IMR-90 (cell line): ENCODE measurements around the gene CFAP90. TPM values are rescaled to one million over a fixed set of nuclear protein-coding genes. Genes with fewer than 3 reads are reported as not detected.

Experiments used
- ATAC-seq: fragments of 200-7000 bp; cut with Tn5 transposase; 2 replicates; pipeline ENCODE4 v1.9.1; 2020; ENCODE audit warnings: low read depth, mild to moderate bottlenecking, moderate library complexity
- BruUV-seq: library from RNA; stranded (reverse); fragments of 400-500 nt; replicated peaks from 2 replicates; lab custom pipeline; 2021; lab: Mats Ljungman, UMichigan
- CTCF ChIA-PET: fragments of 300-600 bp; formaldehyde crosslinking; extraction: SDS; loops from one replicate; lab custom pipeline; 2021; ENCODE audit warnings: antibody characterized with exemption; lab: Yijun Ruan, JAX
- POLR2A ChIA-PET: fragments of 300-600 bp; sonication (Branson Sonifier 250); formaldehyde crosslinking; loops from one replicate; lab custom pipeline; 2022; ENCODE audit warnings: antibody characterized with exemption; ENCODE audit not compliant: unreplicated experiment; lab: Charles Lee
- DNase-seq: peaks from one replicate; pipeline ENCODE4 v3.0.0; 2013
- H2AFZ ChIP-seq: replicated peaks from 2 replicates; pipeline ENCODE3; 2013; ENCODE audit warnings: low read length, mild to moderate bottlenecking; ENCODE audit not compliant: poor library complexity
- H2AK5ac ChIP-seq: 2 replicates; pipeline ENCODE4 v1.6.1; 2013; ENCODE audit warnings: low read depth, low read length, inconsistent platforms
- H2AK9ac ChIP-seq: replicated peaks from 2 replicates; pipeline ENCODE3; 2013; ENCODE audit warnings: mild to moderate bottlenecking, low read depth, low read length, moderate library complexity; ENCODE audit not compliant: poor library complexity
- H2BK120ac ChIP-seq: 2 replicates; pipeline ENCODE4 v1.6.1; 2013; ENCODE audit warnings: low read depth, low read length, inconsistent platforms
- H2BK15ac ChIP-seq: 3 replicates; pipeline ENCODE4 v1.6.1; 2013; ENCODE audit warnings: low read depth, low read length, inconsistent platforms
- H2BK20ac ChIP-seq: 2 replicates; pipeline ENCODE4 v1.6.1; 2013; ENCODE audit warnings: low read depth, mild to moderate bottlenecking, inconsistent platforms, low read length, moderate library complexity
- H2BK5ac ChIP-seq: 2 replicates; pipeline ENCODE4 v1.6.1; 2013; ENCODE audit warnings: mild to moderate bottlenecking, low read depth, low read length, inconsistent platforms; ENCODE audit not compliant: poor library complexity, severe bottlenecking
- H3K14ac ChIP-seq: replicated peaks from 2 replicates; pipeline ENCODE4 v1.6.1; 2013; ENCODE audit warnings: low read depth, low read length, inconsistent platforms
- H3K18ac ChIP-seq: 2 replicates; pipeline ENCODE4 v1.6.1; 2013; ENCODE audit warnings: low read depth, low read length, control low read depth
- H3K23ac ChIP-seq: 2 replicates; pipeline ENCODE4 v1.6.1; 2013; ENCODE audit warnings: low read depth, low read length, inconsistent platforms
- H3K27ac ChIP-seq: 2 replicates; pipeline ENCODE4 v1.5.1; 2013; ENCODE audit warnings: mild to moderate bottlenecking, control low read depth, low read length; ENCODE audit not compliant: insufficient read depth
- H3K27me3 ChIP-seq: 2 replicates; pipeline ENCODE4 v1.6.1; 2013; ENCODE audit warnings: low read length; ENCODE audit not compliant: control insufficient read depth, insufficient read depth
- H3K36me3 ChIP-seq: 2 replicates; pipeline ENCODE4 v1.6.1; 2013; ENCODE audit warnings: low read length, mixed read lengths; ENCODE audit not compliant: control insufficient read depth, insufficient read depth
- H3K4ac ChIP-seq: 2 replicates; pipeline ENCODE4 v1.6.1; 2013; ENCODE audit warnings: low read depth, low read length, inconsistent platforms
- H3K4me1 ChIP-seq: 2 replicates; pipeline ENCODE4 v1.6.1; 2013; ENCODE audit warnings: low read length, mixed read lengths; ENCODE audit not compliant: control insufficient read depth, insufficient read depth
- H3K4me2 ChIP-seq: 2 replicates; pipeline ENCODE4 v1.6.1; 2013; ENCODE audit warnings: low read depth, mild to moderate bottlenecking, control low read depth, low read length, moderate library complexity
- H3K4me3 ChIP-seq: 2 replicates; pipeline ENCODE4 v1.5.1; 2013; ENCODE audit warnings: low read depth, mild to moderate bottlenecking, control low read depth, low read length, moderate library complexity; ENCODE audit not compliant: insufficient read depth
- H3K56ac ChIP-seq: 2 replicates; pipeline ENCODE4 v1.6.1; 2013; ENCODE audit warnings: low read length, inconsistent platforms; ENCODE audit not compliant: insufficient read depth; ENCODE audit errors: extremely low read depth
- H3K79me1 ChIP-seq, 2 experiments: 2 replicates each; pipeline ENCODE4 v1.6.1; 2013; ENCODE audit warnings: low read length in 2 of 2, inconsistent platforms in 1 of 2, low read depth in 1 of 2
- H3K9ac ChIP-seq: 2 replicates; pipeline ENCODE4 v1.6.1; 2013; ENCODE audit warnings: low read depth, low read length, control low read depth
- H3K9me1 ChIP-seq: 2 replicates; pipeline ENCODE4 v1.6.1; 2013; ENCODE audit warnings: low read length, inconsistent platforms; ENCODE audit not compliant: insufficient read depth
- H3K9me3 ChIP-seq: 2 replicates; pipeline ENCODE4 v1.6.1; 2013; ENCODE audit warnings: low read length; ENCODE audit not compliant: control insufficient read depth, insufficient read depth
- H4K20me1 ChIP-seq: 2 replicates; pipeline ENCODE4 v1.6.1; 2013; ENCODE audit warnings: low read length, inconsistent platforms; ENCODE audit not compliant: insufficient read depth
- H4K5ac ChIP-seq: 2 replicates; pipeline ENCODE4 v1.6.1; 2013; ENCODE audit warnings: mild to moderate bottlenecking, low read depth, low read length, control low read depth
- H4K8ac ChIP-seq, 2 experiments: 2 replicates each; pipeline ENCODE4 v1.6.1; 2013; ENCODE audit warnings: low read depth in 2 of 2, low read length in 2 of 2, control low read depth in 1 of 2, inconsistent platforms in 1 of 2
- H4K91ac ChIP-seq: 2 replicates; pipeline ENCODE4 v1.6.1; 2013; ENCODE audit warnings: low read depth, low read length, inconsistent platforms; ENCODE audit not compliant: insufficient read depth
- BHLHE40 ChIP-seq: fragments of 150-350 bp; IDR thresholded peaks from 2 replicates; pipeline ENCODE4 v1.6.1; 2016; ENCODE audit warnings: mild to moderate bottlenecking, low read depth, low read length
- CEBPB ChIP-seq: IDR thresholded peaks from 2 replicates; pipeline ENCODE4 v1.6.1; 2012; ENCODE audit warnings: low read depth, low read length, improper control_type of control experiment
- ELK1 ChIP-seq: fragments of 150-350 bp; IDR thresholded peaks from 2 replicates; pipeline ENCODE4 v1.6.1; 2016; ENCODE audit warnings: low read depth, mild to moderate bottlenecking, low read length, moderate library complexity, borderline replicate concordance
- FOS ChIP-seq: fragments of 150-350 bp; IDR thresholded peaks from 2 replicates; pipeline ENCODE4 v1.6.1; 2016; ENCODE audit warnings: low read depth, low read length
- MAFK ChIP-seq: IDR thresholded peaks from 2 replicates; pipeline ENCODE4 v1.6.1; 2012; ENCODE audit warnings: low read depth, low read length, improper control_type of control experiment
- MAZ ChIP-seq: IDR thresholded peaks from 2 replicates; pipeline ENCODE4 v1.6.1; 2012; ENCODE audit warnings: low read depth, mild to moderate bottlenecking, low read length, improper control_type of control experiment, moderate library complexity, borderline replicate concordance
- MXI1 ChIP-seq: IDR thresholded peaks from 2 replicates; pipeline ENCODE4 v1.6.1; 2012; ENCODE audit warnings: low read depth, mild to moderate bottlenecking, low read length, moderate library complexity, borderline replicate concordance
- NFE2L2 ChIP-seq: fragments of 150-350 bp; IDR thresholded peaks from 2 replicates; pipeline ENCODE4 v1.6.1; 2016; ENCODE audit warnings: low read depth, mild to moderate bottlenecking, low read length
- POLR2A ChIP-seq: IDR thresholded peaks from 2 replicates; pipeline ENCODE4 v1.6.1; 2012; ENCODE audit warnings: mild to moderate bottlenecking, low read depth, low read length
- RAD21 ChIP-seq: IDR thresholded peaks from 2 replicates; pipeline ENCODE4 v1.6.1; 2012; ENCODE audit warnings: low read length, improper control_type of control experiment
- RFX5 ChIP-seq: IDR thresholded peaks from 2 replicates; pipeline ENCODE4 v1.8.0; 2012; ENCODE audit warnings: low read depth, mild to moderate bottlenecking, low read length, moderate library complexity
- WGBS, 2 experiments: methylation state at CpG; one replicate each; pipeline versions ENCODE4 v1.1.5 to v1.1.7; 2013; ENCODE audit warnings: missing lambda C conversion rate in 2 of 2; ENCODE audit not compliant: insufficient read length in 1 of 2; ENCODE audit errors: extremely low coverage in 2 of 2; 5-methylcytosine and 5-hydroxymethylcytosine counted together
- dilution Hi-C: fragments of 300-500 bp; cut with HindIII; formaldehyde crosslinking; loops from one replicate; pipeline ENCODE4 v1.14.3; 2018; ENCODE audit warnings: low sequenced_read_pairs; ENCODE audit not compliant: unreplicated experiment
- in situ Hi-C: fragments of 300-500 bp; cut with MboI; formaldehyde crosslinking; loops from 3 replicates; pipeline ENCODE4 v1.14.3; 2019; ENCODE audit warnings: low sequenced_read_pairs, inconsistent platforms, mixed read lengths
- intact Hi-C: fragments of 100-400 bp; cut with micrococcal nuclease; formaldehyde crosslinking; loops from 2 replicates; pipeline ENCODE4 v1.10.0; 2022
- polyA plus RNA-seq, 3 experiments: library from polyadenylated mRNA; depleted of rRNA; stranded (reverse); fragments of >200 nt; gene quantifications; 2 replicates each; pipeline ENCODE4 v1.2.3, GENCODE V29; 2012; ENCODE audit warnings: low replicate concordance in 1 of 3
- total RNA-seq: library from RNA; depleted of rRNA; stranded (reverse); fragments of >200 nt; gene quantifications from 2 replicates; pipeline ENCODE4 v1.2.3, GENCODE V29; 2012
- TF ChIP-seq, protein P1 (sequence below): fragments of 150-350 bp; IDR thresholded peaks from 2 replicates; pipeline ENCODE4 v1.6.1; 2017; ENCODE audit warnings: mild to moderate bottlenecking, antibody characterized with exemption, low read length, low read depth

CFAP90 gene
- total and polyA plus RNA-seq, 2 of the 4 experiments (the other 2 are of a cell fraction): 0.09 TPM; not detected in 1

- H3K4me2 ChIP-seq: no peak overlapping the region
- no peak overlapping the region for H3K18ac ChIP-seq
- no peak overlapping the region for H2BK120ac ChIP-seq
- intact Hi-C loops: no loop called here
- no peaks in the 10 kb centered on the region for H3K36me3 ChIP-seq
- dilution Hi-C loops: no loop called here
- no peak overlapping the region for H3K4ac ChIP-seq
- no peak overlapping the region for H3K56ac ChIP-seq
- TF ChIP-seq RAD21 (no peak), ELK1 (no peak), RFX5 (no peak), FOS (no peak), MAZ (no peak), MAFK (no peak), CEBPB (no peak), BHLHE40 (no peak), MXI1 (no peak), NFE2L2 (no peak), POLR2A (no peak)
- TF ChIP-seq, protein P1, sequence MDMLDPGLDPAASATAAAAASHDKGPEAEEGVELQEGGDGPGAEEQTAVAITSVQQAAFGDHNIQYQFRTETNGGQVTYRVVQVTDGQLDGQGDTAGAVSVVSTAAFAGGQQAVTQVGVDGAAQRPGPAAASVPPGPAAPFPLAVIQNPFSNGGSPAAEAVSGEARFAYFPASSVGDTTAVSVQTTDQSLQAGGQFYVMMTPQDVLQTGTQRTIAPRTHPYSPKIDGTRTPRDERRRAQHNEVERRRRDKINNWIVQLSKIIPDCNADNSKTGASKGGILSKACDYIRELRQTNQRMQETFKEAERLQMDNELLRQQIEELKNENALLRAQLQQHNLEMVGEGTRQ: no peak
- BruUV-seq: no TSS peak
- no peak overlapping the region for H2AK5ac ChIP-seq
- no peak overlapping the region for H3K27ac ChIP-seq
- no peak overlapping the region for H2AK9ac ChIP-seq
- H3K9me3 ChIP-seq: no peaks in the 10 kb centered on the region
- no peak overlapping the region for H3K23ac ChIP-seq
- no CpG with 5 or more reads among the region's 3 CpGs for WGBS, 2 experiments
- peaks cover 4% of the 10 kb centered on the region for H3K27me3 ChIP-seq
- no peak overlapping the region for H3K14ac ChIP-seq
- POLR2A ChIA-PET: no interaction called here
- H4K91ac ChIP-seq: no peak overlapping the region
- no peak overlapping the region for H2AFZ ChIP-seq
- no peaks in the 10 kb centered on the region for H3K79me1 ChIP-seq
- H3K4me1 ChIP-seq: no peaks in the 10 kb centered on the region
- no peak overlapping the region for H2BK15ac ChIP-seq
- DNase-seq: no peak
- H4K5ac ChIP-seq: no peak overlapping the region
- no peak overlapping the region for H2BK5ac ChIP-seq
- H4K8ac ChIP-seq: no peak overlapping the region
- H4K20me1 ChIP-seq: no peaks in the 10 kb centered on the region
- CTCF ChIA-PET: no interaction called here
- H2BK20ac ChIP-seq: no peak overlapping the region
- ATAC-seq: no peak
- H3K9ac ChIP-seq: no peak overlapping the region
- no peaks in the 10 kb centered on the region for H3K9me1 ChIP-seq
- in situ Hi-C loops: no loop called here
- no peak overlapping the region for H3K4me3 ChIP-seq
Measured at GRCh38 chr5:7822449-7822848, 28.5 kb downstream of the CFAP90 start.
